Gastroesophageal sphincter (tissue), 3 donors: Measurements from ENCODE around the gene EBF4.

Source experiments
- EP300 ChIP-seq: sonication (generic); formaldehyde crosslinking; IDR thresholded peaks from one replicate; pipeline ENCODE4 v1.6.1; 2017; ENCODE audit warnings: antibody characterized with exemption, mild to moderate bottlenecking
- TF ChIP-seq, protein P1 (sequence below), 4 experiments: fragments of 200-600 bp in 2 of 4; fragments of 450-650 bp in 2 of 4; sonication (generic) in 1 of 4; IDR thresholded peaks; one replicate each; pipeline ENCODE4 v1.5.1; 2017 to 2019; ENCODE audit warnings: antibody characterized with exemption in 4 of 4, mild to moderate bottlenecking in 2 of 4, moderate library complexity in 2 of 4

DNA sequence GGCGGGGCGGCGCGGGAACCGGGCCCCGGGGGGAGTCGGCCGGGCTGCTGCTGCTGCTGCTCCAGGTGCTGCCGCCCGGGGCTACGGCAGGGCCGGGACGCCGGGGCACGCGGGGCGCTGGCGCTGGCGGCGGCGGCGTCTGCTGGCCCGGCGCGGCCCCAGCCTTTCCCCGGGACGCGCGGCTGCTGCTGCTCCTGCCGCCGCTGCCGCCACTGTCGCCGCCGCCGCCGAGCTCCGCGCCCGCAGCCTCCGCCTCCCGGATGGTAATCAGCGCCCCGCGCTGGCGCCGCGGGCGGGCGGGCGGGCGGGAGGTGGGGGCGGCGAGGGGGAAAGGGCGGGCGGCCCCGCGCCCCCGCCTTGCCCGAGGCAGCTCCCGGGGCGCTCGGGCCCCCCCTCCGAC is 306 bp downstream of the EBF4 start:
- no peak for TF ChIP-seq EP300
- TF ChIP-seq, protein P1, sequence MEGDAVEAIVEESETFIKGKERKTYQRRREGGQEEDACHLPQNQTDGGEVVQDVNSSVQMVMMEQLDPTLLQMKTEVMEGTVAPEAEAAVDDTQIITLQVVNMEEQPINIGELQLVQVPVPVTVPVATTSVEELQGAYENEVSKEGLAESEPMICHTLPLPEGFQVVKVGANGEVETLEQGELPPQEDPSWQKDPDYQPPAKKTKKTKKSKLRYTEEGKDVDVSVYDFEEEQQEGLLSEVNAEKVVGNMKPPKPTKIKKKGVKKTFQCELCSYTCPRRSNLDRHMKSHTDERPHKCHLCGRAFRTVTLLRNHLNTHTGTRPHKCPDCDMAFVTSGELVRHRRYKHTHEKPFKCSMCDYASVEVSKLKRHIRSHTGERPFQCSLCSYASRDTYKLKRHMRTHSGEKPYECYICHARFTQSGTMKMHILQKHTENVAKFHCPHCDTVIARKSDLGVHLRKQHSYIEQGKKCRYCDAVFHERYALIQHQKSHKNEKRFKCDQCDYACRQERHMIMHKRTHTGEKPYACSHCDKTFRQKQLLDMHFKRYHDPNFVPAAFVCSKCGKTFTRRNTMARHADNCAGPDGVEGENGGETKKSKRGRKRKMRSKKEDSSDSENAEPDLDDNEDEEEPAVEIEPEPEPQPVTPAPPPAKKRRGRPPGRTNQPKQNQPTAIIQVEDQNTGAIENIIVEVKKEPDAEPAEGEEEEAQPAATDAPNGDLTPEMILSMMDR (IDR thresholded peaks at IDR 0.05) = no peak
